Stimulated activated CD4-positive, alpha-beta T cell treated with anti-CD3 and anti-CD28 coated beads, TNF-alpha, amount 100 ng/mL, for 24 hours (primary cell): Measurements from ENCODE around the gene TMEM9.
A peak's percentile ranks its signal among the peaks of the same experiment; 100 is the strongest.

Experiments used
- DNase-seq, 3 experiments: peaks; one replicate each; pipeline ENCODE4 v3.0.0-alpha.2; 2020; ENCODE audit warnings: low read depth in 3 of 3

Gene TMEM9

GRCh38 chr1:201126832-201127754 is 27.2 kb downstream of the TMEM9 start, which contains the start of gene ASCL5:
Gene ASCL5, minus strand, starts transcription at chr1:201127184. Its CDS starts 11,812 bp downstream, at chr1:201115372.
- DNase-seq = no peak

- no peak for DNase-seq
These were observed 27.8 kb downstream of the TMEM9 start for GRCh38 chr1:201126463-201126831.

- no peak for DNase-seq
These were observed 28.5 kb downstream of the TMEM9 start for GRCh38 chr1:201125800-201126199.

GRCh38 chr1:201125019-201125418 is 29.3 kb downstream of the TMEM9 start:
- DNase-seq = no peak

- DNase-seq = no peak
These were observed 30.4 kb downstream of the TMEM9 start for GRCh38 chr1:201123866-201124265.

GRCh38 chr1:201122321-201122957 is 31.8 kb downstream of the TMEM9 start:
- DNase-seq = no peak

- peak; percentile 7 to 47 (median 34) for DNase-seq
These were observed 34.8 kb downstream of the TMEM9 start for GRCh38 chr1:201119206-201120197.

GRCh38 chr1:201116091-201116490 is 38.2 kb downstream of the TMEM9 start:
- no peak for DNase-seq

- DNase-seq = no peak
These were observed 38.8 kb downstream of the TMEM9 start for GRCh38 chr1:201115390-201115937.

GRCh38 chr1:201114245-201115131 is 39.8 kb downstream of the TMEM9 start:
- DNase-seq = peak; percentile 57 to 78 (median 64)

GRCh38 chr1:201113451-201114244 is 40.6 kb downstream of the TMEM9 start:
- DNase-seq = no peak

- DNase-seq = no peak
These were observed 41.3 kb downstream of the TMEM9 start for GRCh38 chr1:201112926-201113325.

GRCh38 chr1:201112173-201112731 is 42.0 kb downstream of the TMEM9 start, which contains the start of gene CACNA1S:
Gene CACNA1S, minus strand, starts transcription at chr1:201112426. Its CDS starts 87 bp downstream, at chr1:201112339.
- DNase-seq = no peak

GRCh38 chr1:201111672-201112071 is 42.6 kb downstream of the TMEM9 start:
- no peak for DNase-seq

- DNase-seq = no peak
These were observed 43.1 kb downstream of the TMEM9 start for GRCh38 chr1:201111156-201111555.

- no peak for DNase-seq
These were observed 43.7 kb downstream of the TMEM9 start for GRCh38 chr1:201110616-201111015.

- no peak for DNase-seq
These were observed 44.1 kb downstream of the TMEM9 start for GRCh38 chr1:201110138-201110537.

GRCh38 chr1:201109651-201110050 is 44.6 kb downstream of the TMEM9 start:
- DNase-seq = no peak

GRCh38 chr1:201108614-201109013 is 45.7 kb downstream of the TMEM9 start:
- DNase-seq = no peak
